A673 (cell line): ENCODE results near the gene IMMP1L. TPM values are rescaled to one million over a fixed set of nuclear protein-coding genes. Genes with fewer than 3 reads are reported as not detected.

ENCODE experiments used
- BruUV-seq: library from RNA; stranded (reverse); fragments of 400-500 nt; replicated peaks from 2 replicates; lab custom pipeline; 2021; lab: Mats Ljungman, UMichigan
- CTCF ChIA-PET: fragments of 300-600 bp; sonication (Branson Sonifier 250); formaldehyde crosslinking; loops from one replicate; lab custom pipeline; 2022; ENCODE audit warnings: antibody characterized with exemption; lab: Charles Lee
- POLR2A ChIA-PET: fragments of 300-600 bp; sonication (Branson Sonifier 250); formaldehyde crosslinking; loops from one replicate; lab custom pipeline; 2022; ENCODE audit warnings: antibody characterized with exemption; ENCODE audit not compliant: low non-redundant PET; lab: Charles Lee
- DNase-seq: peaks from one replicate; pipeline ENCODE4 v3.0.0-alpha.2; 2015; ENCODE audit warnings: low spot score
- H3K27ac ChIP-seq: fragments of 200-600 bp; sonication (generic); 2 replicates; pipeline ENCODE4 v1.5.1; 2016; ENCODE audit warnings: mixed run types, low read depth, mild to moderate bottlenecking, mixed read lengths, antibody characterized with exemption, low read length; ENCODE audit not compliant: poor library complexity, severe bottlenecking
- H3K27me3 ChIP-seq: fragments of 200-600 bp; sonication (generic); replicated peaks from 2 replicates; pipeline ENCODE4 v1.6.1; 2017; ENCODE audit warnings: mixed run types, low read depth, mild to moderate bottlenecking, mixed read lengths, antibody characterized with exemption, low read length; ENCODE audit not compliant: insufficient read depth, poor library complexity
- H3K36me3 ChIP-seq: fragments of 200-600 bp; sonication (generic); 2 replicates; pipeline ENCODE4 v1.6.1; 2016; ENCODE audit warnings: mixed run types, mild to moderate bottlenecking, mixed read lengths, antibody characterized with exemption, low read length; ENCODE audit not compliant: insufficient read depth, poor library complexity, severe bottlenecking
- H3K4me1 ChIP-seq: fragments of 200-600 bp; sonication (generic); 2 replicates; pipeline ENCODE4 v1.6.1; 2017; ENCODE audit warnings: mixed run types, mild to moderate bottlenecking, mixed read lengths, antibody characterized with exemption, low read length; ENCODE audit not compliant: insufficient read depth, poor library complexity, severe bottlenecking
- H3K4me3 ChIP-seq: fragments of 200-600 bp; sonication (generic); 2 replicates; pipeline ENCODE4 v1.5.1; 2016; ENCODE audit warnings: low read depth, mixed run types, mild to moderate bottlenecking, mixed read lengths, low read length; ENCODE audit not compliant: poor library complexity, severe bottlenecking
- H3K9me3 ChIP-seq: fragments of 200-600 bp; sonication (generic); 2 replicates; pipeline ENCODE4 v1.6.1; 2016; ENCODE audit warnings: mixed run types, low read depth, mild to moderate bottlenecking, mixed read lengths, antibody characterized with exemption, low read length; ENCODE audit not compliant: poor library complexity, severe bottlenecking
- EZH2 ChIP-seq: fragments of 200-600 bp; sonication (generic); IDR thresholded peaks from 2 replicates; pipeline ENCODE4 v1.6.1; 2017; ENCODE audit warnings: borderline replicate concordance, low read depth, mild to moderate bottlenecking, mixed read lengths, antibody characterized with exemption, low read length; ENCODE audit not compliant: poor library complexity, severe bottlenecking
- intact Hi-C: fragments of 100-400 bp; cut with micrococcal nuclease; formaldehyde crosslinking; loops from one replicate; pipeline ENCODE4 v1.10.0; 2022; ENCODE audit not compliant: unreplicated experiment
- total RNA-seq: library from RNA; stranded (reverse); gene quantifications from 2 replicates; pipeline ENCODE4 v1.2.3, GENCODE V29; 2021
- TF ChIP-seq, protein P1 (sequence below): fragments of 300-800, 200-600 bp; sonication (generic); conservative IDR thresholded peaks from 2 replicates; pipeline ENCODE4 v1.5.1; 2017; ENCODE audit warnings: low read depth, mild to moderate bottlenecking, antibody characterized with exemption, low read length, moderate library complexity, mixed read lengths

The IMMP1L gene
- total RNA-seq, 1 experiment from 2014 or later = 88.3 TPM

DNA sequence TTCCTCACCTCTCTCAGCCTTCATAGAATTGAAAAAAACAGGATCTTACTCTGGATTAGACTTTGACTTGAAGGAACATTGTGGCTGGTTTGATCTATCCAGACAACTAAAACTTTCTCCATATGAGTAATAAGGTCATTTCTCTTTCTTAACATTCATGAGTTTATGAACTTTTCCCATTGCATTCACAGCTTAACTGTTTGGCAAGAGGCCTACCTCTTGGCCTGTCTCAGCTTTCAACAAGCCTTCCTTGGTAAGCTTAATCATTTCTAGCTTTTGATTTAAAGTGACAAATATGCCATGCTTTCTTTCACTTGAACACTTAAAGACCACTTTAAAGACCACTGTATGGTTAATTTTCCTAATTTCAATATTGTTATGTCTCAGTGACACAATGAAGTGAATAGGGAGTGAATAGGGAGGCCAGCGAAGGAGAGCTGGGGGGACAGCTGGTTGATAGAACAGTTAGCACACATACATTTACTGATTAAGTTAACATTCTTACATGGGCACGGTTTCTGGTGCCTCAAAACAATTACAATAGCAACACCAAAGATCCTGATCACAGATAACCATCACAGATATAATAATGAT is 17.0 kb downstream of the IMMP1L start:
- Histone ChIP-seq H3K4me1 (no peaks in the 10 kb centered on the region), H3K27ac (no peak overlapping the region), H3K27me3 (no peaks in the 10 kb centered on the region), H3K4me3 (no peak overlapping the region), H3K9me3 (peaks cover 11% of the 10 kb centered on the region), H3K36me3 (peaks cover 5% of the 10 kb centered on the region)
- BruUV-seq = no TSS peak
- no peak for DNase-seq
- CTCF ChIA-PET = interaction anchor here (0.8 kb wide), 1 partner anchor 466 kb away, joined by 6 read pairs; no protein-coding TSS in a partner anchor
- POLR2A ChIA-PET = no interaction called here
- TF ChIP-seq, protein P1, sequence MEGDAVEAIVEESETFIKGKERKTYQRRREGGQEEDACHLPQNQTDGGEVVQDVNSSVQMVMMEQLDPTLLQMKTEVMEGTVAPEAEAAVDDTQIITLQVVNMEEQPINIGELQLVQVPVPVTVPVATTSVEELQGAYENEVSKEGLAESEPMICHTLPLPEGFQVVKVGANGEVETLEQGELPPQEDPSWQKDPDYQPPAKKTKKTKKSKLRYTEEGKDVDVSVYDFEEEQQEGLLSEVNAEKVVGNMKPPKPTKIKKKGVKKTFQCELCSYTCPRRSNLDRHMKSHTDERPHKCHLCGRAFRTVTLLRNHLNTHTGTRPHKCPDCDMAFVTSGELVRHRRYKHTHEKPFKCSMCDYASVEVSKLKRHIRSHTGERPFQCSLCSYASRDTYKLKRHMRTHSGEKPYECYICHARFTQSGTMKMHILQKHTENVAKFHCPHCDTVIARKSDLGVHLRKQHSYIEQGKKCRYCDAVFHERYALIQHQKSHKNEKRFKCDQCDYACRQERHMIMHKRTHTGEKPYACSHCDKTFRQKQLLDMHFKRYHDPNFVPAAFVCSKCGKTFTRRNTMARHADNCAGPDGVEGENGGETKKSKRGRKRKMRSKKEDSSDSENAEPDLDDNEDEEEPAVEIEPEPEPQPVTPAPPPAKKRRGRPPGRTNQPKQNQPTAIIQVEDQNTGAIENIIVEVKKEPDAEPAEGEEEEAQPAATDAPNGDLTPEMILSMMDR = no peak
- TF ChIP-seq EZH2 = no peak
- intact Hi-C loops = no loop called here

DNA sequence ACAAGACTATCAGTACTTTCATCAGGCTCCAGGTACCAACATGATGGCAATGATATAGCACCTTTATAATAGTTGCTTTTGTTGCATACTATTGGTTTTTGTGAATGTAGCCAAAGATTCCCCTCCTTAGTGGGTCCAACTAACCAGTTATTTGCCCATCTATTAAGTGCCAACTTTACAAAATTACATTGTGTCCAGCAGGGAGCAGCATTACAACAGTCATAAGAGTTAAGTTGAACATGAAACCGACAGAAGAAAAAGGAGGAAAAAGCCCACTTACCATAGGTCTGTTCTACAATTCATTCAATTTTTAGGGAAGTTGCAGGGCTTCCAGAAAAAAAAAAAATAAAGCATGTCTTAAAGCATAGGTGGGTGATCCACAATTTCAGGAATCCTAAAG is 21.6 kb downstream of the IMMP1L start:
- Histone ChIP-seq H3K27me3 (no peaks in the 10 kb centered on the region), H3K27ac (no peak overlapping the region), H3K4me1 (peaks cover 6% of the 10 kb centered on the region), H3K9me3 (no peaks in the 10 kb centered on the region), H3K36me3 (no peaks in the 10 kb centered on the region), H3K4me3 (no peak overlapping the region)
- BruUV-seq = no TSS peak
- CTCF ChIA-PET = interaction anchor here (1.0 to 1.3 kb wide), 4 partner anchors 11 to 383 kb away, joined by 3 to 5 read pairs (median 4); no protein-coding TSS in a partner anchor
- intact Hi-C loops = loop anchor here (1.0 to 10.0 kb wide), 6 partner anchors 253 to 807 kb away; partner anchors contain the start of gene PAX6
- POLR2A ChIA-PET = no interaction called here
- DNase-seq = peak; percentile 91
- TF ChIP-seq EZH2 = no peak
- TF ChIP-seq, protein P1 = peak; percentile 92

DNA sequence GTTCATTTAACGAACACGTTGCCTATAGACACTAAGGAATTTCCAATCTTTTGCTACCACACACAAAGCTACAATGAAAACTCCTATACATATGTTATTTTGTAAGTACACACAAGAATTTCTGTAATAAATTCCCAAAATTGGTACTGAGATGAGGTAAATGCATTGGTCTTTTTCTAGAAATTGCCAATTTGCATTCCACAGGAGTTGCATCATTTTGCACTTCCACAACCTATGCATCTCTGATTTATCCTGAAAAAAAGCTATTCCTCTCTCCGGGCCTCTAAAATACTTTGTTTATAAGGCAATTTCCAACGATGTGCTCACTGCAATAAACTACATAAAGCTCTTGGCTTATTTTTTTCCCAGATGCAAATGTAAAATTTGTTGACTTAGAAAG is 24.9 kb downstream of the IMMP1L start:
- Histone ChIP-seq H3K4me3 (no peak overlapping the region), H3K27ac (no peak overlapping the region), H3K27me3 (no peaks in the 10 kb centered on the region), H3K9me3 (no peaks in the 10 kb centered on the region), H3K36me3 (no peaks in the 10 kb centered on the region), H3K4me1 (peaks cover 15% of the 10 kb centered on the region)
- TF ChIP-seq, protein P1 = no peak
- TF ChIP-seq EZH2 = no peak
- CTCF ChIA-PET = no interaction called here
- BruUV-seq = no TSS peak
- no peak for DNase-seq
- intact Hi-C loops = loop anchor here (1.0 to 10.0 kb wide), 3 partner anchors 250 to 810 kb away; no protein-coding TSS in a partner anchor
- POLR2A ChIA-PET = no interaction called here
